Peyer's patch (tissue), 4 donors: ENCODE data around the gene NCR1. TPM values are rescaled to one million over a fixed set of nuclear protein-coding genes. Genes with fewer than 3 reads are reported as not detected.
"Not testable (repeated sequence)": the region's sequence is repeated elsewhere in the genome, so short reads cannot be mapped to it uniquely, and the experiment has no call there.

Source experiments
- DNase-seq, 3 donors: peaks; one replicate each; pipeline ENCODE4 v3.0.0-alpha.2; 2017 to 2019
- H3K27ac ChIP-seq, 4 donors: fragments of 200-600 bp; sonication (generic); one replicate each; pipeline ENCODE4 v1.5.1; 2016 to 2019
- H3K27me3 ChIP-seq, 2 donors: fragments of 200-600 bp; sonication (generic); one replicate each; pipeline ENCODE4 v1.5.1; 2019
- H3K36me3 ChIP-seq, 3 donors: fragments of 200-600 bp; sonication (generic); one replicate each; pipeline ENCODE4 v1.5.1; 2016 to 2019
- H3K4me1 ChIP-seq, 4 donors: fragments of 200-600 bp; sonication (generic); one replicate each; pipeline ENCODE4 v1.5.1; 2016 to 2019
- H3K4me3 ChIP-seq, 4 donors: fragments of 200-600 bp; sonication (generic); 1 replicate in 3 of 4; 2 replicates in 1 of 4; pipeline ENCODE4 v1.5.1; 2016 to 2019; ENCODE audit warnings: mild to moderate bottlenecking in 1 of 4
- H3K9me3 ChIP-seq, 4 donors: fragments of 200-600 bp; sonication (generic); one replicate each; pipeline ENCODE4 v1.5.1; 2016 to 2019; ENCODE audit warnings: mild to moderate bottlenecking in 1 of 4
- CTCF ChIP-seq, 6 experiments: fragments of 450-650 bp in 4 of 6; fragments of 200-600 bp in 2 of 6; sonication (generic) in 1 of 6; IDR thresholded peaks; one replicate each; pipeline ENCODE4 v1.5.1; 2017 to 2019; ENCODE audit warnings: antibody characterized with exemption in 6 of 6, mild to moderate bottlenecking in 3 of 6, moderate library complexity in 1 of 6
- POLR2A ChIP-seq, 2 donors: fragments of 450-650 bp; IDR thresholded peaks; one replicate each; pipeline ENCODE4 v1.5.1; 2017; ENCODE audit warnings: antibody characterized with exemption in 2 of 2, mild to moderate bottlenecking in 2 of 2, moderate library complexity in 2 of 2
- total RNA-seq, 4 donors: library from RNA; depleted of rRNA; stranded (reverse); fragments of >200 nt; gene quantifications; one replicate each; pipeline ENCODE4 v1.1.0, GENCODE V29; 2016

The NCR1 gene
- total RNA-seq, 4 donors from 2014 or later = 2.1 to 2.7 TPM; not detected in 2

GRCh38 chr19:54947381-54947780 is 41.4 kb downstream of the NCR1 start, which contains the start of gene NLRP7:
Gene NLRP7 (minus strand): TSS chr19:54947530.
- no peak within 1 kb of the TSS for H3K4me3 ChIP-seq
- no peak for DNase-seq
- no peaks in the 10 kb centered on the region for H3K9me3 ChIP-seq
- H3K4me1 ChIP-seq = no peaks in the 10 kb centered on the region
- H3K27ac ChIP-seq = no peak within 1 kb of the TSS
- TF ChIP-seq POLR2A (IDR thresholded peaks at IDR 0.05) (no peak), CTCF (IDR thresholded peaks at IDR 0.05) (no peak)
- no peaks in the 10 kb centered on the region for H3K36me3 ChIP-seq
- H3K27me3 ChIP-seq = no peaks in the 10 kb centered on the region

GRCh38 chr19:54949412-54949811 is 43.5 kb downstream of the NCR1 start:
- Histone ChIP-seq H3K4me1 (no peaks in the 10 kb centered on the region), H3K27me3 (no peaks in the 10 kb centered on the region), H3K36me3 (no peaks in the 10 kb centered on the region), H3K4me3 (no peak overlapping the region), H3K9me3 (no peaks in the 10 kb centered on the region), H3K27ac (no peak overlapping the region)
- no peak for DNase-seq
- TF ChIP-seq POLR2A (IDR thresholded peaks at IDR 0.05) (no peak), CTCF (IDR thresholded peaks at IDR 0.05) (no peak)

GRCh38 chr19:54950580-54950979 is 44.6 kb downstream of the NCR1 start:
- H3K4me1 ChIP-seq, H3K4me3 ChIP-seq, H3K9me3 ChIP-seq, H3K27me3 ChIP-seq, H3K27ac ChIP-seq, DNase-seq, H3K36me3 ChIP-seq: not testable (repeated sequence)

GRCh38 chr19:54952591-54953344 is 46.8 kb downstream of the NCR1 start:
- no peak overlapping the region for H3K27ac ChIP-seq
- TF ChIP-seq POLR2A (IDR thresholded peaks at IDR 0.05) (no peak), CTCF (IDR thresholded peaks at IDR 0.05) (no peak)
- DNase-seq = no peak
- no peaks in the 10 kb centered on the region for H3K4me1 ChIP-seq
- H3K9me3 ChIP-seq = no peaks in the 10 kb centered on the region
- H3K27me3 ChIP-seq = no peaks in the 10 kb centered on the region
- no peaks in the 10 kb centered on the region for H3K36me3 ChIP-seq
- no peak overlapping the region for H3K4me3 ChIP-seq

GRCh38 chr19:54953345-54953713 is 47.4 kb downstream of the NCR1 start:
- H3K4me3 ChIP-seq, H3K4me1 ChIP-seq, H3K9me3 ChIP-seq, H3K27me3 ChIP-seq, DNase-seq, H3K36me3 ChIP-seq, H3K27ac ChIP-seq: not testable (repeated sequence)

- Histone ChIP-seq H3K4me3 (no peak overlapping the region), H3K36me3 (no peaks in the 10 kb centered on the region), H3K27me3 (no peaks in the 10 kb centered on the region), H3K27ac (no peak overlapping the region), H3K9me3 (no peaks in the 10 kb centered on the region), H3K4me1 (no peaks in the 10 kb centered on the region)
- no peak for DNase-seq
- no peak for TF ChIP-seq POLR2A (IDR thresholded peaks at IDR 0.05)
- no peak for TF ChIP-seq CTCF (IDR thresholded peaks at IDR 0.05)
These were observed 49.4 kb downstream of the NCR1 start for GRCh38 chr19:54955376-54955775.

GRCh38 chr19:54959840-54960239 is 53.9 kb downstream of the NCR1 start:
- TF ChIP-seq CTCF (IDR thresholded peaks at IDR 0.05) (no peak), POLR2A (IDR thresholded peaks at IDR 0.05) (no peak)
- Histone ChIP-seq H3K4me3 (no peak overlapping the region), H3K4me1 (no peaks in the 10 kb centered on the region), H3K36me3 (no peaks in the 10 kb centered on the region), H3K27ac (peak overlapping the region in 1 of 4 donors; percentile 46), H3K9me3 (no peaks in the 10 kb centered on the region), H3K27me3 (no peaks in the 10 kb centered on the region)
- DNase-seq = no peak
